Measurements from ENCODE around the gene ESYT3. TPM values are rescaled to one million over a fixed set of nuclear protein-coding genes. Genes with fewer than 3 reads are reported as not detected.

ESYT3 gene
- total RNA-seq, 2 donors from 2014 or later: 2.0 to 6.0 TPM

- ATAC-seq: no peak
- DNase-seq: no peak
- TF ChIP-seq CTCF (IDR thresholded peaks at IDR 0.05) (no peak), POLR2A (IDR thresholded peaks at IDR 0.05) (no peak)
These were observed 21.6 kb downstream of the ESYT3 start for GRCh38 chr3:138455801-138456716.

GRCh38 chr3:138456961-138457862, 22.8 kb downstream of the ESYT3 start:
- TF ChIP-seq POLR2A (IDR thresholded peaks at IDR 0.05) (no peak), CTCF (IDR thresholded peaks at IDR 0.05) (no peak)
- Histone ChIP-seq H3K27me3 (no peaks in the 10 kb centered on the region), H3K4me1 (no peaks in the 10 kb centered on the region), H3K9me3 (no peaks in the 10 kb centered on the region), H3K4me3 (no peak overlapping the region), H3K36me3 (replicated peaks in 1 of 2; ENCODE audit: insufficient read depth in 1 of 2, low read depth in 2 of 2) (no peaks in the 10 kb centered on the region), H3K27ac (no peak overlapping the region)
- ATAC-seq (no peak), DNase-seq (no peak)
- intact Hi-C loops (cut with DNase I): no loop called here
- 82 to 89% methylated on average over 7 to 13 of the region's 13 CpGs for WGBS, 2 donors

More at GRCh38 chr3:138455801-138456716, 21.6 kb downstream of the ESYT3 start:
- 83 to 87% methylated on average over 10 to 13 of the region's 13 CpGs for WGBS, 2 donors
- intact Hi-C loops (cut with DNase I): no loop called here
- Histone ChIP-seq H3K27ac (no peak overlapping the region), H3K4me3 (no peak overlapping the region), H3K9me3 (no peaks in the 10 kb centered on the region), H3K4me1 (no peaks in the 10 kb centered on the region), H3K27me3 (no peaks in the 10 kb centered on the region), H3K36me3 (replicated peaks in 1 of 2; ENCODE audit: insufficient read depth in 1 of 2, low read depth in 2 of 2) (no peaks in the 10 kb centered on the region)

- Histone ChIP-seq H3K4me1 (no peaks in the 10 kb centered on the region), H3K36me3 (replicated peaks in 1 of 2; ENCODE audit: insufficient read depth in 1 of 2, low read depth in 2 of 2) (no peaks in the 10 kb centered on the region), H3K27ac (no peak overlapping the region), H3K4me3 (no peak overlapping the region), H3K27me3 (no peaks in the 10 kb centered on the region), H3K9me3 (no peaks in the 10 kb centered on the region)
- DNase-seq (no peak), ATAC-seq (no peak)
- intact Hi-C loops (cut with DNase I): no loop called here
- WGBS, 2 donors: 80 to 95% methylated on average over 8 to 11 of the region's 11 CpGs
- TF ChIP-seq POLR2A (IDR thresholded peaks at IDR 0.05): no peak
- no peak for TF ChIP-seq CTCF (IDR thresholded peaks at IDR 0.05)
These were observed 23.7 kb downstream of the ESYT3 start for GRCh38 chr3:138457863-138458735.

- no peaks in the 10 kb centered on the region for H3K4me1 ChIP-seq
- H3K9me3 ChIP-seq: no peaks in the 10 kb centered on the region
- no peak overlapping the region for H3K27ac ChIP-seq
- DNase-seq: no peak
- H3K4me3 ChIP-seq: no peak overlapping the region
- intact Hi-C loops (cut with DNase I): no loop called here
- ATAC-seq: no peak
- no peaks in the 10 kb centered on the region for H3K27me3 ChIP-seq
- H3K36me3 ChIP-seq (replicated peaks in 1 of 2; ENCODE audit: insufficient read depth in 1 of 2, low read depth in 2 of 2): no peaks in the 10 kb centered on the region
- 77 to 90% methylated on average over 8 to 9 of the region's 9 CpGs for WGBS, 2 donors
- no peak for TF ChIP-seq POLR2A (IDR thresholded peaks at IDR 0.05)
These were observed 24.5 kb downstream of the ESYT3 start for GRCh38 chr3:138458774-138459499.

All from body of pancreas (tissue), 4 donors.